Progenitor cell of endocrine pancreas (in vitro differentiated cells): ENCODE data around the gene RMDN3. TPM values are rescaled to one million over a fixed set of nuclear protein-coding genes. Genes with fewer than 3 reads are reported as not detected.

Source experiments
- DNase-seq: peaks from one replicate; pipeline ENCODE4 v3.0.0; 2021; ENCODE audit warnings: low spot score; ENCODE audit not compliant: unreplicated experiment
- H3K27ac Mint-ChIP-seq: 2 replicates; pipeline ENCODE4 v1.8.0; 2021; ENCODE audit warnings: mild to moderate bottlenecking, moderate library complexity, mixed read lengths
- H3K27me3 Mint-ChIP-seq: 2 replicates; pipeline ENCODE4 v1.8.0; 2021; ENCODE audit warnings: mixed read lengths
- H3K36me3 Mint-ChIP-seq: 2 replicates; pipeline ENCODE4 v1.8.0; 2022; ENCODE audit warnings: mixed read lengths; ENCODE audit not compliant: insufficient read depth
- H3K4me1 Mint-ChIP-seq: 2 replicates; pipeline ENCODE4 v1.8.0; 2021; ENCODE audit warnings: low read depth, mixed read lengths
- H3K4me3 Mint-ChIP-seq: 2 replicates; pipeline ENCODE4 v1.8.0; 2021; ENCODE audit warnings: low read depth, mild to moderate bottlenecking, moderate library complexity, mixed read lengths
- H3K9me3 Mint-ChIP-seq: 2 replicates; pipeline ENCODE4 v1.8.0; 2021; ENCODE audit warnings: low read depth, mixed read lengths
- CTCF ChIP-seq: fragments of 200-600 bp; sonication (generic); IDR thresholded peaks from one replicate; pipeline ENCODE4 v1.5.0; 2021; ENCODE audit warnings: antibody characterized with exemption, mild to moderate bottlenecking; ENCODE audit not compliant: unreplicated experiment
- total RNA-seq: library from RNA; stranded (reverse); gene quantifications from 2 replicates; pipeline ENCODE4 v1.2.1, GENCODE V29; 2021

The RMDN3 gene
- total RNA-seq, 1 donor from 2014 or later: 25.9 TPM

GRCh38 chr15:40754574-40754882, 526 bp downstream of the RMDN3 start:
- no peak for TF ChIP-seq CTCF
- no peaks in the 10 kb centered on the region for H3K9me3 Mint-ChIP-seq
- H3K36me3 Mint-ChIP-seq: peaks cover 3% of the 10 kb centered on the region
- no peak for DNase-seq
- no peaks in the 10 kb centered on the region for H3K27me3 Mint-ChIP-seq
- H3K4me1 Mint-ChIP-seq: peaks cover 9% of the 10 kb centered on the region
- peak overlapping the region; percentile 93 for H3K4me3 Mint-ChIP-seq
- peak overlapping the region; percentile 64 for H3K27ac Mint-ChIP-seq

GRCh38 chr15:40751745-40752144, 3.3 kb downstream of the RMDN3 start:
- Mint-ChIP-seq H3K36me3 (peaks cover 3% of the 10 kb centered on the region), H3K27ac (no peak overlapping the region), H3K27me3 (no peaks in the 10 kb centered on the region), H3K4me1 (peaks cover 9% of the 10 kb centered on the region), H3K4me3 (no peak overlapping the region), H3K9me3 (no peaks in the 10 kb centered on the region)
- TF ChIP-seq CTCF: no peak
- no peak for DNase-seq

- H3K4me1 Mint-ChIP-seq: peaks cover 8% of the 10 kb centered on the region
- H3K27me3 Mint-ChIP-seq: no peaks in the 10 kb centered on the region
- peaks cover 3% of the 10 kb centered on the region for H3K36me3 Mint-ChIP-seq
- no peak overlapping the region for H3K4me3 Mint-ChIP-seq
- H3K27ac Mint-ChIP-seq: no peak overlapping the region
- no peak for DNase-seq
- no peak for TF ChIP-seq CTCF
- H3K9me3 Mint-ChIP-seq: no peaks in the 10 kb centered on the region
These were observed 4.2 kb downstream of the RMDN3 start for GRCh38 chr15:40750885-40751284.

- Mint-ChIP-seq H3K9me3 (no peaks in the 10 kb centered on the region), H3K27ac (no peak overlapping the region), H3K4me1 (peaks cover 4% of the 10 kb centered on the region), H3K27me3 (no peaks in the 10 kb centered on the region), H3K4me3 (no peak overlapping the region), H3K36me3 (peaks cover 3% of the 10 kb centered on the region)
- no peak for DNase-seq
- TF ChIP-seq CTCF: no peak
These were observed 5.9 kb downstream of the RMDN3 start for GRCh38 chr15:40749151-40749630.

GRCh38 chr15:40747685-40748631, 7.1 kb downstream of the RMDN3 start:
- Mint-ChIP-seq H3K27me3 (no peaks in the 10 kb centered on the region), H3K27ac (no peak overlapping the region), H3K9me3 (no peaks in the 10 kb centered on the region), H3K4me3 (no peak overlapping the region), H3K36me3 (peaks cover 1% of the 10 kb centered on the region), H3K4me1 (no peaks in the 10 kb centered on the region)
- no peak for DNase-seq
- TF ChIP-seq CTCF: no peak
